ENCODE results near the gene METTL16.
A peak's percentile ranks its signal among the peaks of the same experiment; 100 is the strongest.

The METTL16 gene

GRCh38 chr17:2475056-2475455, 36.6 kb downstream of the METTL16 start:
- H3K36me3 Mint-ChIP-seq (ENCODE audit: low read depth), result peaks cover 67% of the 10 kb centered on the region
- DNase-seq, result no peak
- TF ChIP-seq CTCF (IDR thresholded peaks at IDR 0.05), result no peak
- no peak overlapping the region for H3K4me3 Mint-ChIP-seq
- H3K27me3 Mint-ChIP-seq (ENCODE audit: low read depth, poor library complexity), result no peaks in the 10 kb centered on the region
- no peaks in the 10 kb centered on the region for H3K9me3 Mint-ChIP-seq
- no peak overlapping the region for H3K27ac Mint-ChIP-seq
- no peaks in the 10 kb centered on the region for H3K4me1 Mint-ChIP-seq

GRCh38 chr17:2474371-2474770, 37.3 kb downstream of the METTL16 start:
- DNase-seq, result no peak
- Mint-ChIP-seq H3K27me3 (ENCODE audit: low read depth, poor library complexity) (no peaks in the 10 kb centered on the region), H3K36me3 (ENCODE audit: low read depth) (peaks cover 72% of the 10 kb centered on the region), H3K27ac (no peak overlapping the region), H3K9me3 (no peaks in the 10 kb centered on the region), H3K4me3 (no peak overlapping the region), H3K4me1 (no peaks in the 10 kb centered on the region)
- no peak for TF ChIP-seq CTCF (IDR thresholded peaks at IDR 0.05)

GRCh38 chr17:2468270-2468669, 43.4 kb downstream of the METTL16 start:
- no peak for DNase-seq
- no peaks in the 10 kb centered on the region for H3K9me3 Mint-ChIP-seq
- no peaks in the 10 kb centered on the region for H3K4me1 Mint-ChIP-seq
- H3K27ac Mint-ChIP-seq, result no peak overlapping the region
- H3K27me3 Mint-ChIP-seq (ENCODE audit: low read depth, poor library complexity), result no peaks in the 10 kb centered on the region
- TF ChIP-seq CTCF (IDR thresholded peaks at IDR 0.05), result no peak
- H3K36me3 Mint-ChIP-seq (ENCODE audit: low read depth), result peaks cover 74% of the 10 kb centered on the region
- no peak overlapping the region for H3K4me3 Mint-ChIP-seq

- H3K27me3 Mint-ChIP-seq (ENCODE audit: low read depth, poor library complexity), result no peaks in the 10 kb centered on the region
- no peaks in the 10 kb centered on the region for H3K4me1 Mint-ChIP-seq
- no peak for DNase-seq
- no peaks in the 10 kb centered on the region for H3K9me3 Mint-ChIP-seq
- H3K36me3 Mint-ChIP-seq (ENCODE audit: low read depth), result peaks cover 77% of the 10 kb centered on the region
- H3K27ac Mint-ChIP-seq, result no peak overlapping the region
- H3K4me3 Mint-ChIP-seq, result no peak overlapping the region
- TF ChIP-seq CTCF (IDR thresholded peaks at IDR 0.05), result no peak
Measured at GRCh38 chr17:2466931-2467330, 44.8 kb downstream of the METTL16 start.

GRCh38 chr17:2462481-2462880, 49.2 kb downstream of the METTL16 start:
- H3K27me3 Mint-ChIP-seq (ENCODE audit: low read depth, poor library complexity), result no peaks in the 10 kb centered on the region
- no peaks in the 10 kb centered on the region for H3K9me3 Mint-ChIP-seq
- no peak overlapping the region for H3K4me3 Mint-ChIP-seq
- no peak for TF ChIP-seq CTCF (IDR thresholded peaks at IDR 0.05)
- H3K27ac Mint-ChIP-seq, result peak overlapping the region; percentile 23
- H3K4me1 Mint-ChIP-seq, result no peaks in the 10 kb centered on the region
- no peak for DNase-seq
- H3K36me3 Mint-ChIP-seq (ENCODE audit: low read depth), result peaks cover 68% of the 10 kb centered on the region

- peaks cover 68% of the 10 kb centered on the region for H3K36me3 Mint-ChIP-seq (ENCODE audit: low read depth)
Measured at GRCh38 chr17:2459917-2460271, 51.8 kb downstream of the METTL16 start.

More at GRCh38 chr17:2459917-2460271, 51.8 kb downstream of the METTL16 start:
- Mint-ChIP-seq H3K9me3 (no peaks in the 10 kb centered on the region), H3K27me3 (ENCODE audit: low read depth, poor library complexity) (no peaks in the 10 kb centered on the region), H3K27ac (peak overlapping the region; percentile 34), H3K4me3 (no peak overlapping the region), H3K4me1 (no peaks in the 10 kb centered on the region)
- DNase-seq, result no peak
- TF ChIP-seq CTCF (IDR thresholded peaks at IDR 0.05), result no peak

Data from nephron progenitor cell (in vitro differentiated cells).